PC-3 (cell line): Measurements from ENCODE around the gene VEGFC. TPM values are rescaled to one million over a fixed set of nuclear protein-coding genes. Genes with fewer than 3 reads are reported as not detected.
A peak's percentile ranks its signal among the peaks of the same experiment; 100 is the strongest.

Source experiments
- ATAC-seq: fragments of 200-7000 bp; cut with Tn5 transposase; 2 replicates; pipeline ENCODE4 v1.9.1; 2020; ENCODE audit warnings: mild to moderate bottlenecking, moderate library complexity
- Bru-seq: library from RNA; stranded (reverse); fragments of 400-500 nt; gene quantifications from one replicate; lab custom pipeline; 2021; lab: Mats Ljungman, UMichigan
- BruChase-seq, 2 experiments: library from RNA; stranded (reverse); fragments of 400-500 nt; gene quantifications; one replicate each; lab custom pipeline; 2021; lab: Mats Ljungman, UMichigan
- BruUV-seq: library from RNA; stranded (reverse); fragments of 400-500 nt; replicated peaks from 2 replicates; lab custom pipeline; 2021; lab: Mats Ljungman, UMichigan
- CTCF ChIA-PET: fragments of 300-600 bp; sonication (Branson Sonifier 250); formaldehyde crosslinking; loops from one replicate; lab custom pipeline; 2022; ENCODE audit warnings: antibody characterized with exemption; lab: Charles Lee
- POLR2A ChIA-PET: fragments of 300-600 bp; sonication (Branson Sonifier 250); formaldehyde crosslinking; loops from one replicate; lab custom pipeline; 2022; ENCODE audit warnings: antibody characterized with exemption; ENCODE audit not compliant: unreplicated experiment; lab: Charles Lee
- DNase-seq: peaks from one replicate; pipeline ENCODE4 v3.0.0-alpha.2; 2015
- H2AFZ ChIP-seq: fragments of 300-600 bp; sonication (generic); 2 replicates; pipeline ENCODE4 v1.6.0; 2016; ENCODE audit warnings: antibody characterized with exemption, low read length
- H3F3A ChIP-seq: fragments of 300-600 bp; sonication (generic); one replicate; pipeline ENCODE4 v1.6.0; 2017; ENCODE audit warnings: antibody characterized with exemption, low read length, control low read depth, mild to moderate bottlenecking; ENCODE audit not compliant: unreplicated experiment
- H3K27ac ChIP-seq: fragments of 300-600 bp; sonication (generic); 2 replicates; pipeline ENCODE4 v1.5.1; 2016; ENCODE audit warnings: mild to moderate bottlenecking, low read length
- H3K27me3 ChIP-seq: fragments of 300-600 bp; sonication (generic); 2 replicates; pipeline ENCODE4 v1.6.1; 2016; ENCODE audit warnings: low read length, mixed read lengths
- H3K36me3 ChIP-seq: fragments of 300-600 bp; sonication (generic); 2 replicates; pipeline ENCODE4 v1.6.1; 2016; ENCODE audit warnings: low read depth, mixed run types, low read length, mixed read lengths
- H3K4me1 ChIP-seq: fragments of 300-600 bp; sonication (generic); 2 replicates; pipeline ENCODE4 v1.5.1; 2016; ENCODE audit warnings: low read length; ENCODE audit not compliant: insufficient read depth
- H3K4me2 ChIP-seq: fragments of 300-600 bp; sonication (generic); 2 replicates; pipeline ENCODE4 v1.6.0; 2016; ENCODE audit warnings: low read length
- H3K4me3 ChIP-seq: fragments of 300-600 bp; sonication (generic); 2 replicates; pipeline ENCODE4 v1.5.1; 2016; ENCODE audit warnings: mild to moderate bottlenecking, low read length, mixed read lengths
- H3K79me2 ChIP-seq: fragments of 300-600 bp; sonication (generic); 2 replicates; pipeline ENCODE4 v1.6.1; 2017; ENCODE audit warnings: low read length, mixed read lengths
- H3K9ac ChIP-seq: fragments of 300-600 bp; sonication (generic); 2 replicates; pipeline ENCODE4 v1.6.0; 2016; ENCODE audit warnings: mild to moderate bottlenecking, low read length
- H3K9me2 ChIP-seq: fragments of 300-600 bp; sonication (generic); replicated peaks from 2 replicates; pipeline ENCODE4 v1.6.1; 2016; ENCODE audit warnings: mixed run types, low read length, mixed read lengths
- H3K9me3 ChIP-seq: fragments of 300-600 bp; sonication (generic); 2 replicates; pipeline ENCODE4 v1.6.1; 2016; ENCODE audit warnings: low read length, mixed read lengths
- H4K20me1 ChIP-seq: fragments of 300-600 bp; sonication (generic); 2 replicates; pipeline ENCODE4 v1.6.1; 2016; ENCODE audit warnings: low read length, mixed read lengths
- EZH2 ChIP-seq: fragments of 300-600 bp; sonication (generic); IDR thresholded peaks from one replicate; pipeline ENCODE4 v1.6.1; 2017; ENCODE audit warnings: antibody characterized with exemption, mild to moderate bottlenecking, low read length; ENCODE audit not compliant: unreplicated experiment
- EZH2phosphoT487 ChIP-seq: fragments of 300-600 bp; sonication (generic); IDR thresholded peaks from 2 replicates; pipeline ENCODE4 v1.6.1; 2018; ENCODE audit warnings: mild to moderate bottlenecking, antibody characterized with exemption, low read length, borderline replicate concordance
- intact Hi-C: fragments of 100-400 bp; cut with micrococcal nuclease; formaldehyde crosslinking; loops from 2 replicates; pipeline ENCODE4 v1.9.0; 2023
- long read RNA-seq: library from polyadenylated mRNA; unstranded; transcript quantifications from one replicate; pipeline ENCODE4 v2.0.0, GENCODE V29; 2021; ENCODE audit not compliant: unreplicated experiment
- total RNA-seq: library from RNA; depleted of rRNA; stranded (reverse); fragments of >200 nt; gene quantifications from 2 replicates; pipeline ENCODE4 v1.2.3, GENCODE V29; 2014; rRNA removed
- TF ChIP-seq, protein P1 (sequence below): fragments of 300-600 bp; sonication (generic); conservative IDR thresholded peaks from 2 replicates; pipeline ENCODE4 v1.5.1; 2017; ENCODE audit warnings: antibody characterized with exemption, low read depth, mild to moderate bottlenecking, low read length

VEGFC gene, protein sequence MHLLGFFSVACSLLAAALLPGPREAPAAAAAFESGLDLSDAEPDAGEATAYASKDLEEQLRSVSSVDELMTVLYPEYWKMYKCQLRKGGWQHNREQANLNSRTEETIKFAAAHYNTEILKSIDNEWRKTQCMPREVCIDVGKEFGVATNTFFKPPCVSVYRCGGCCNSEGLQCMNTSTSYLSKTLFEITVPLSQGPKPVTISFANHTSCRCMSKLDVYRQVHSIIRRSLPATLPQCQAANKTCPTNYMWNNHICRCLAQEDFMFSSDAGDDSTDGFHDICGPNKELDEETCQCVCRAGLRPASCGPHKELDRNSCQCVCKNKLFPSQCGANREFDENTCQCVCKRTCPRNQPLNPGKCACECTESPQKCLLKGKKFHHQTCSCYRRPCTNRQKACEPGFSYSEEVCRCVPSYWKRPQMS
- 36.6 and 43.4 TPM in 2 replicates for total RNA-seq
- Bru-seq, nascent RNA = percentile 98 among the genes with signal in this experiment
- BruChase-seq, experiment 1, labeled RNA remaining after a 6-hour chase = percentile 87 among the genes with signal in this experiment
- BruChase-seq, experiment 2, labeled RNA remaining after a 2-hour chase = percentile 96 among the genes with signal in this experiment
- long read RNA-seq, transcript VEGFC-202 (7 exons, 2,064 nt) = major isoform, 49 of 90 reads
- long read RNA-seq, partial matches to known transcripts = 33 of 90 reads
- long read RNA-seq, other reads (novel, unspliced or antisense) = 8 of 90 reads

DNA sequence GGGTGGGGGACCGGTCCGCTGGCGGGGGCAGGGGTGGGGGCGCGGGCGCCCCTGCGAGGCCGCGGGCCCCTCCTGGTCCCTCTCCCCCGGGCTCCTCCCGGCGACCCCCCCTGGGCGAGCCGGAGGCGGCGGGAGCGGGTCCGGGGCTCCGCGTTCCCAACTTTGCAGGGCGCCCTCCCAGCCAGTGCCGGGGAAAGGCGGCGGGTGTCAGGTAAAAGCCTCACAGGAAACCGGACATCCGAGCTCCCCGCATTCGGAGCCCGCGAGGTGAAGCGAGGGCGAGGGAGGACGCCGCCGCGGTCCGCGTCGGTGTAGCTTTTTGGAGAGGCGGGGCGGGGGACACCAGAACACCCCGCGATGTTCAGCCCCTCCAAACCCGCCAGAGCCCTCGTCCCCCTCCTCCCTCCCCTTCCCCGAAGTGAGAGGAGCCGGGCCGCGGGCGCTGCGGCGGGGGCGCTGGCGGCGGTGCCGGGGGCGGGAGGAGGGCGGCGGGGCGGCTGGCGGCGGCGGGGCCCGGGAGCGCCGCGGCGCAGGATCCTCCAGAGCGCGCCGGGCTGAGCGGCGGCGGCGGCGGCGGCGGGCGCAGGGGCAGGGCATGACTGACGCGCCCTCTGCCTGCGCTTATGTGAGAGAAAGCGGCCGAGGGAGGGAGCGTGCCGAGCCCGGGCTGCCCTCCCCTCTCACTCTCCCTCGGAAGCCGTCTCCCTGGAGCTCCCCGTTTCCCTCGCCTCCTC is at the start of gene VEGFC:
Gene VEGFC (minus strand): TSS at position 597 of the 734 bp plus-strand sequence. CDS start 611 bp downstream, outside the sequence.
- Histone ChIP-seq H3K36me3 (peaks cover 9% of the 10 kb centered on the region; the same call in 1 of the 2 replicates), H3F3A (peaks cover 14% of the 10 kb centered on the region), H2AFZ (peak within 1 kb of the TSS; percentile 33; the same call in 1 of the 2 replicates), H3K9me3 (no peaks in the 10 kb centered on the region), H3K4me1 (peaks cover 38% of the 10 kb centered on the region), H3K27ac (peak within 1 kb of the TSS; percentile 100), H3K27me3 (no peaks in the 10 kb centered on the region), H3K9me2 (no peaks in the 10 kb centered on the region), H3K4me2 (peak within 1 kb of the TSS; percentile 95), H3K9ac (peak within 1 kb of the TSS; percentile 100), H4K20me1 (peaks cover 10% of the 10 kb centered on the region), H3K4me3 (peak within 1 kb of the TSS; percentile 98), H3K79me2 (peaks cover 58% of the 10 kb centered on the region)
- ChIA-PET CTCF (interaction anchor here (2.0 kb wide), 1 partner anchor 255 kb away, joined by 8 read pairs; no protein-coding TSS in a partner anchor), POLR2A (interaction anchor here (0.5 to 1.2 kb wide), 6 partner anchors 91 to 348 kb away, joined by 3 to 8 read pairs (median 4); no protein-coding TSS in a partner anchor)
- intact Hi-C loops = loop anchor here (5.0 kb wide), 4 partner anchors 295 to 545 kb away; no protein-coding TSS in a partner anchor
- ATAC-seq = peak; percentile 50
- TF ChIP-seq, protein P1, sequence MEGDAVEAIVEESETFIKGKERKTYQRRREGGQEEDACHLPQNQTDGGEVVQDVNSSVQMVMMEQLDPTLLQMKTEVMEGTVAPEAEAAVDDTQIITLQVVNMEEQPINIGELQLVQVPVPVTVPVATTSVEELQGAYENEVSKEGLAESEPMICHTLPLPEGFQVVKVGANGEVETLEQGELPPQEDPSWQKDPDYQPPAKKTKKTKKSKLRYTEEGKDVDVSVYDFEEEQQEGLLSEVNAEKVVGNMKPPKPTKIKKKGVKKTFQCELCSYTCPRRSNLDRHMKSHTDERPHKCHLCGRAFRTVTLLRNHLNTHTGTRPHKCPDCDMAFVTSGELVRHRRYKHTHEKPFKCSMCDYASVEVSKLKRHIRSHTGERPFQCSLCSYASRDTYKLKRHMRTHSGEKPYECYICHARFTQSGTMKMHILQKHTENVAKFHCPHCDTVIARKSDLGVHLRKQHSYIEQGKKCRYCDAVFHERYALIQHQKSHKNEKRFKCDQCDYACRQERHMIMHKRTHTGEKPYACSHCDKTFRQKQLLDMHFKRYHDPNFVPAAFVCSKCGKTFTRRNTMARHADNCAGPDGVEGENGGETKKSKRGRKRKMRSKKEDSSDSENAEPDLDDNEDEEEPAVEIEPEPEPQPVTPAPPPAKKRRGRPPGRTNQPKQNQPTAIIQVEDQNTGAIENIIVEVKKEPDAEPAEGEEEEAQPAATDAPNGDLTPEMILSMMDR = no peak
- TF ChIP-seq EZH2 = no peak
- TF ChIP-seq EZH2phosphoT487 = no peak
- peak; percentile 66 for DNase-seq
- BruUV-seq = no TSS peak

DNA sequence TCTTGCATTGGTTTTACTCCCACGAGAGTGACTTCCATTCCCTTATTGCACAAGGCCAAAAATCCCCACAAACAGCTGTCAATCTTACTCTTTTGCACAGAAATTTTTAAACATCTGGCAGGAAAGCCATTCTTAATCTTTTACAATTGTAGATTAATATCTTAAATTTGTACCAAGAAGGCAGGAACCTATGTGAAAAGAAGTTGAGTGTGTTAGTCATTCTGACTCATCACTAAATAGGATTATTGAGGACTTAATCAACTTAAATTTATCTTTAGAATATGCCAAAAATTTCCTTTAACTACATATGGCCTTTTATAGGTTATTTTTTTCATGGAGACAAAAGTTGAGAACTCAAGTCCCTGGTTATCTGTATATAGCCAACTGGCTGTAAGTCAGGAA is 49.0 kb upstream of the VEGFC start:
- Histone ChIP-seq H2AFZ (no peak overlapping the region), H3K9me2 (no peaks in the 10 kb centered on the region), H3K4me2 (peak overlapping the region; percentile 52), H3K9ac (peak overlapping the region; percentile 46), H4K20me1 (no peaks in the 10 kb centered on the region), H3K4me3 (no peak overlapping the region), H3K79me2 (no peaks in the 10 kb centered on the region), H3K4me1 (peaks cover 73% of the 10 kb centered on the region), H3K27me3 (no peaks in the 10 kb centered on the region), H3K36me3 (no peaks in the 10 kb centered on the region; the same call in 1 of the 2 replicates), H3K9me3 (peaks cover 5% of the 10 kb centered on the region; the same call in 1 of the 2 replicates), H3F3A (peaks cover 10% of the 10 kb centered on the region), H3K27ac (peak overlapping the region; percentile 90)
- intact Hi-C loops = loop anchor here (1.0 kb wide), 2 partner anchors 42 to 47 kb away; no protein-coding TSS in a partner anchor
- DNase-seq (peak; percentile 84), ATAC-seq (peak; percentile 59)
- ChIA-PET CTCF (no interaction called here), POLR2A (interaction anchor here (0.6 kb wide), 1 partner anchor 146 kb away, joined by 4 read pairs; no protein-coding TSS in a partner anchor)
- TF ChIP-seq EZH2phosphoT487 (no peak), EZH2 (no peak)
- TF ChIP-seq, protein P1 = no peak
- no TSS peak for BruUV-seq
